ENCODE results near the gene SLC44A3. TPM values are rescaled to one million over a fixed set of nuclear protein-coding genes. Genes with fewer than 3 reads are reported as not detected.

The SLC44A3 gene
- total RNA-seq, 1 experiment from 2014 or later = 32.0 TPM

DNA sequence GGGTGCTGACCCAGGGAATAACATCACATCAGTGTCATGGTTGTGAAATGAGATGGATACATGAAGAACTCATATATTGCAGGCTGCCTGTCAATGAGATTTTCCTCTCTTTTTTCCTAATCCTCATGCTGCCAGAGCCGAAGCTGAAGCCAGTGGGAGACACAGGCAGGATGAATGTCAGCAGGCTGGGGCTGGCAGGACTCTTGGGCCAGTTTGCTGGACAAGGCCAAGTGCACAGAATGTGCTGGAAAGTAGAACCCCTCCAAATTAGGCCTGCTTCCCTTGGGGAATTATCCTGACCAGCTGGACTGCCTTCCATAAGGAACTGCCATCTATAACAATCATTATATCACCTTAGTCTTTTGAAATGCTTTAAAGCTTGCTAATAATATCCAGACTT, 31.4 kb downstream of the SLC44A3 start:
- H3K36me3 Mint-ChIP-seq (ENCODE audit: insufficient read depth, unreplicated experiment) = peaks cover 5% of the 10 kb centered on the region
- H3K27ac Mint-ChIP-seq (ENCODE audit: unreplicated experiment) = no peak overlapping the region
- TF ChIP-seq, protein P1, sequence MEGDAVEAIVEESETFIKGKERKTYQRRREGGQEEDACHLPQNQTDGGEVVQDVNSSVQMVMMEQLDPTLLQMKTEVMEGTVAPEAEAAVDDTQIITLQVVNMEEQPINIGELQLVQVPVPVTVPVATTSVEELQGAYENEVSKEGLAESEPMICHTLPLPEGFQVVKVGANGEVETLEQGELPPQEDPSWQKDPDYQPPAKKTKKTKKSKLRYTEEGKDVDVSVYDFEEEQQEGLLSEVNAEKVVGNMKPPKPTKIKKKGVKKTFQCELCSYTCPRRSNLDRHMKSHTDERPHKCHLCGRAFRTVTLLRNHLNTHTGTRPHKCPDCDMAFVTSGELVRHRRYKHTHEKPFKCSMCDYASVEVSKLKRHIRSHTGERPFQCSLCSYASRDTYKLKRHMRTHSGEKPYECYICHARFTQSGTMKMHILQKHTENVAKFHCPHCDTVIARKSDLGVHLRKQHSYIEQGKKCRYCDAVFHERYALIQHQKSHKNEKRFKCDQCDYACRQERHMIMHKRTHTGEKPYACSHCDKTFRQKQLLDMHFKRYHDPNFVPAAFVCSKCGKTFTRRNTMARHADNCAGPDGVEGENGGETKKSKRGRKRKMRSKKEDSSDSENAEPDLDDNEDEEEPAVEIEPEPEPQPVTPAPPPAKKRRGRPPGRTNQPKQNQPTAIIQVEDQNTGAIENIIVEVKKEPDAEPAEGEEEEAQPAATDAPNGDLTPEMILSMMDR (IDR thresholded peaks at IDR 0.05; ENCODE audit: unreplicated experiment) = no peak
- CTCF ChIA-PET = interaction anchor here (0.6 kb wide), 1 partner anchor 94 kb away, joined by 7 read pairs; no protein-coding TSS in a partner anchor
- BruUV-seq (replicated peaks) = no TSS peak
- no peaks in the 10 kb centered on the region for H3K4me1 Mint-ChIP-seq (ENCODE audit: low read depth, unreplicated experiment)
- no peaks in the 10 kb centered on the region for H3K27me3 Mint-ChIP-seq (ENCODE audit: unreplicated experiment)
- no peaks in the 10 kb centered on the region for H3K9me3 Mint-ChIP-seq (ENCODE audit: low read depth, unreplicated experiment)
- DNase-seq = no peak
- intact Hi-C loops (cut with micrococcal nuclease; ENCODE audit: unreplicated experiment) = loop anchor here (10.0 kb wide), 1 partner anchor 383 kb away; the partner anchor contains the start of gene RWDD3
- H3K4me3 Mint-ChIP-seq (ENCODE audit: low read depth, unreplicated experiment) = no peak overlapping the region

DNA sequence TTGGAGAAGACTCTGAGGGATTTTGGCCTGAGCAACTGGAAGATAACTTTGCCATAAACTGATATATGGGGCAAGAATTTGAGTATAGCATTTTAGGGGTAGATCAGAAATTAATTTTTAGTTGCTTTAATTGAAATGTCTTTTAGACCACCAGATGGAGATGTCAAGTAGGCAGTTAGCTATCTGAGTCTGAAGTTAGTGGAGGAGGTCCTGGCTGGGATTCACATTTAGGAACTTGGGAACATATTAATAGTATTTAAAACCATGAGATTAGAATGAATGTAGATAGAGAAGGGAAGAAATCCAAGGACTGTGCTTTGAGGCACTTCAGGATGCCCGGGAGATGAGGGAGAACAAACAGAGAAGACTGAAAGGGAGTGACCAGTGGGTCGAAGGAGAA, 32.6 kb downstream of the SLC44A3 start:
- H3K36me3 Mint-ChIP-seq (ENCODE audit: insufficient read depth, unreplicated experiment) = peaks cover 5% of the 10 kb centered on the region
- no peak overlapping the region for H3K4me3 Mint-ChIP-seq (ENCODE audit: low read depth, unreplicated experiment)
- intact Hi-C loops (cut with micrococcal nuclease; ENCODE audit: unreplicated experiment) = loop anchor here (10.0 kb wide), 1 partner anchor 382 kb away; the partner anchor contains the start of gene RWDD3
- CTCF ChIA-PET = no interaction called here
- H3K27ac Mint-ChIP-seq (ENCODE audit: unreplicated experiment) = no peak overlapping the region
- no peaks in the 10 kb centered on the region for H3K27me3 Mint-ChIP-seq (ENCODE audit: unreplicated experiment)
- DNase-seq = no peak
- BruUV-seq (replicated peaks) = no TSS peak
- H3K9me3 Mint-ChIP-seq (ENCODE audit: low read depth, unreplicated experiment) = no peaks in the 10 kb centered on the region
- H3K4me1 Mint-ChIP-seq (ENCODE audit: low read depth, unreplicated experiment) = no peaks in the 10 kb centered on the region
- TF ChIP-seq, protein P1 (IDR thresholded peaks at IDR 0.05; ENCODE audit: unreplicated experiment) = no peak

DNA sequence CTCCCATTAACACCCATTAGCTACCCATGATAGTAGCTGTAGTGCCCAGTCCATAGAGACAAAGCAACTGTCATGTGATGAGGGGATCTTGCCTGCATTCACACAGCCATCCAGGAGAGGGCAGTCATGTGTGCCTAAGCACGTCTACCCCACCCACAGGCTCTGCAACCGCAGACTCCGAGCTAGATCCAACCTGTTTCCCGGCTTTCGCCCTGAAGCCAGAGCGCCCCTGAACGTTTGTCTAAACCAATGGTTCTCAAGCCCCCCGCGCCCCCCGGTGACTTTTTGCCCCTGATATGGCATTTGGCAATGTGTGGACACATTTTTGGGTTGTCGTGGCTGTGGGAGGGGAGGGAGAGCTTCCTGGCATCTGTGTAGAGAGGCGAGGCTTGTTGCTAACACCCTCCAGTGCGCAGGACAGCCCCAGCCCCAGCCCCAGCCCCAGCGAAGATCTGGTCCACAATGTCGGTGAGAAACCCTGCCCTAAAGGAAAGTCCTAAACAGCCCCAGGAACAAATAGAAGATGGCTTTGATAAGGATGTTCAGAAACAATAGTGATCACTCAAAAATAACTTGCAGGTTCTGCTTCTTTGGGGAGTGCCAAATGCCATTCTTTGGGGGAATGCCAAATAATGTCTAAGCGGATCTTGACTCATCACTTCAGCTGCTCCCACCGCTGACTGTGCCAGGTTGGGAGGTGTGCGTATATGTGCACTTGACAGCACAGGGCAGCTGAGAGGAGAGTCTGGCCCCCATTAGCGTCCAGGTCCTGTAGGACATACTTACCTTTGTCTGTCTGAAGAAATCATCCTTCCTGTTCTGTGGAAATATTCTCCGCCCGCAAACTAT, 34.5 kb downstream of the SLC44A3 start:
- intact Hi-C loops (cut with micrococcal nuclease; ENCODE audit: unreplicated experiment) = loop anchor here (1.0 to 10.0 kb wide), 2 partner anchors 187 to 380 kb away; partner anchors contain the start of gene RWDD3
- H3K36me3 Mint-ChIP-seq (ENCODE audit: insufficient read depth, unreplicated experiment) = peaks cover 5% of the 10 kb centered on the region

DNA sequence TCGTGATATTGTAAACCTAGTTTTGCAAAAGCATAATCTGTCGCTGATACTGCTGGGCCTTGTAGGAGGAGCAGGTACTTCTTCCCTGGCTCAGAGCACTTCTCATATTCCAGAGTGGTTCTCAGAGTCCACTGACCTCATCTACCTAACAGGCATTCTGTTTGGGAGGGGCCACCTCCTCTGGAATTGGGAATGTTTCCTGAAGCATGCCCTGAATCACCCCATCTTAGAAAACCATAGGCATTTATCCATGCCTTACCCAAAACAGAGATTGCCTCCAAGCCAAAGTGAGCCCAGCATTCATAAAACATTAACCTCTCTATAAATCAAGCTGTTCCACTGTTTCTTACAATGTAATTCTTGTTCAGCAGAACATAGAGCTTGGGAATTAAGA, 35.1 kb downstream of the SLC44A3 start:
- DNase-seq = no peak
- CTCF ChIA-PET = interaction anchor here (1.5 to 3.4 kb wide), 6 partner anchors 8 to 379 kb away, joined by 3 to 111 read pairs (median 17); partner anchors contain the start of gene RWDD3
- Mint-ChIP-seq H3K4me1 (ENCODE audit: low read depth, unreplicated experiment) (no peaks in the 10 kb centered on the region), H3K36me3 (ENCODE audit: insufficient read depth, unreplicated experiment) (peaks cover 2% of the 10 kb centered on the region), H3K27ac (ENCODE audit: unreplicated experiment) (no peak overlapping the region), H3K9me3 (ENCODE audit: low read depth, unreplicated experiment) (no peaks in the 10 kb centered on the region), H3K4me3 (ENCODE audit: low read depth, unreplicated experiment) (no peak overlapping the region), H3K27me3 (ENCODE audit: unreplicated experiment) (no peaks in the 10 kb centered on the region)
- intact Hi-C loops (cut with micrococcal nuclease; ENCODE audit: unreplicated experiment) = loop anchor here (10.0 kb wide), 1 partner anchor 379 kb away; the partner anchor contains the start of gene RWDD3
- no TSS peak for BruUV-seq (replicated peaks)
- TF ChIP-seq, protein P1 (IDR thresholded peaks at IDR 0.05; ENCODE audit: unreplicated experiment) = no peak

More for the DNA sequence above, 34.5 kb downstream of the SLC44A3 start:
- TF ChIP-seq, protein P1 (IDR thresholded peaks at IDR 0.05; ENCODE audit: unreplicated experiment) = peak; percentile 91
- Mint-ChIP-seq H3K27me3 (ENCODE audit: unreplicated experiment) (no peaks in the 10 kb centered on the region), H3K27ac (ENCODE audit: unreplicated experiment) (no peak overlapping the region), H3K4me1 (ENCODE audit: low read depth, unreplicated experiment) (no peaks in the 10 kb centered on the region), H3K4me3 (ENCODE audit: low read depth, unreplicated experiment) (no peak overlapping the region), H3K9me3 (ENCODE audit: low read depth, unreplicated experiment) (no peaks in the 10 kb centered on the region)
- peak; percentile 87 for DNase-seq
- no TSS peak for BruUV-seq (replicated peaks)
- CTCF ChIA-PET = interaction anchor here (0.6 to 3.4 kb wide), 16 partner anchors 9 to 379 kb away, joined by 3 to 111 read pairs (median 4); partner anchors contain the start of gene RWDD3
